Middle frontal gyrus (tissue), 1 donor: ENCODE results near the gene CYSLTR2.
"Not testable (repeated sequence)": the region's sequence is repeated elsewhere in the genome, so short reads cannot be mapped to it uniquely, and the experiment has no call there.

ENCODE experiments used
- DNase-seq: peaks from one replicate; pipeline ENCODE4 v3.0.0-alpha.2; 2015; ENCODE audit warnings: low spot score; ENCODE audit errors: extremely low spot score

The CYSLTR2 gene

DNA sequence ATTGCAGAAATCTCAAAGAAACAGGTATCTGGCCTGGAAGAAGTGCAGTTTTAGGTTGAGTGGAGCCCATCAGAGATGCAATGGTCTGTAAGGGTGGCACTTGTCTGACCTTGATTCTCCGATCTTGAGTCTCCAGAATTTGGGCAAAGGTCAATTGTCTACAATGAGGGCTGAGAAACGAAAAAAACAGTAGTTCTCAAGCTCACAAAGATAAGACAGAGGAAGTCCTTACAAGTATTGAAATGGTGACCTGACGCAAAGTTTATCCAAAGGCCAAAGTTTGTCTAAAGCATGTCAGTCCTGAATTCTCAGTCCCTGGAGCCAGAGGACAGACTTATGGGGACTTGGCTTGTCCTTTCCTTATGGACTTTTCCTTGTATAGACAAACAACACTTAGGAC lies 40.3 kb downstream of the CYSLTR2 start:
- no peak for DNase-seq

- no peak for DNase-seq
Measured at GRCh38 chr13:48695776-48696175, 42.0 kb downstream of the CYSLTR2 start.

DNA sequence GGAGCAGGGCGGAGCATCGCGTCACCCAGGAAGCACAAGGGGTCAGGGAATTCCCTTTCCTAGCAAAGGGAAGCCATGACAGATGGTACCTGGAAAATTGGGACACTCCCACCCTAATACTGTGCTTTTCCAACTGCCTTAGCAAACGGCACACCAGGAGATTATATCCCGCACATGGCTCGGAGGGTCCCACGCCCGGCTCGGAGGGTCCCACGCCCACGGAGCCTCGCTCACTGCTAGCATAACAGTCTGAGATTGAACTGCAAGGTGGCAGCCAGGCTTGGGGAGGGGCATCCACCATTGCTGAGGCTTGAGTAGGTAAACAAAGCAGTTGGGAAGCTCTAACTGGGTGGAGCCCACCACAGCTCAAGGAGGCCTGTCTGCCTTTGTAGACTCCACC lies 42.9 kb downstream of the CYSLTR2 start:
- DNase-seq: not testable (repeated sequence)

DNA sequence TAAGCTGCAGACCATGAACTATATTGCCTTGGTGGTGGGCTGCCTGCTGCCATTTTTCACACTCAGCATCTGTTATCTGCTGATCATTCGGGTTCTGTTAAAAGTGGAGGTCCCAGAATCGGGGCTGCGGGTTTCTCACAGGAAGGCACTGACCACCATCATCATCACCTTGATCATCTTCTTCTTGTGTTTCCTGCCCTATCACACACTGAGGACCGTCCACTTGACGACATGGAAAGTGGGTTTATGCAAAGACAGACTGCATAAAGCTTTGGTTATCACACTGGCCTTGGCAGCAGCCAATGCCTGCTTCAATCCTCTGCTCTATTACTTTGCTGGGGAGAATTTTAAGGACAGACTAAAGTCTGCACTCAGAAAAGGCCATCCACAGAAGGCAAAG lies 53.7 kb downstream of the CYSLTR2 start:
- no peak for DNase-seq

DNA sequence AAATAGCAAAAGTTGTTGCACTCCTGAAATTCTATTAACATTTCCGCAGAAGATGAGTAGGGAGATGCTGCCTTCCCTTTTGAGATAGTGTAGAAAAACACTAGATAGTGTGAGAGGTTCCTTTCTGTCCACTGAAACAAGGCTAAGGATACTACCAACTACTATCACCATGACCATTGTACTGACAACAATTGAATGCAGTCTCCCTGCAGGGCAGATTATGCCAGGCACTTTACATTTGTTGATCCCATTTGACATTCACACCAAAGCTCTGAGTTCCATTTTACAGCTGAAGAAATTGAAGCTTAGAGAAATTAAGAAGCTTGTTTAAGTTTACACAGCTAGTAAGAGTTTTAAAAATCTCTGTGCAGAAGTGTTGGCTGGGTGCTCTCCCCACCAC lies 55.0 kb downstream of the CYSLTR2 start:
- no peak for DNase-seq

DNA sequence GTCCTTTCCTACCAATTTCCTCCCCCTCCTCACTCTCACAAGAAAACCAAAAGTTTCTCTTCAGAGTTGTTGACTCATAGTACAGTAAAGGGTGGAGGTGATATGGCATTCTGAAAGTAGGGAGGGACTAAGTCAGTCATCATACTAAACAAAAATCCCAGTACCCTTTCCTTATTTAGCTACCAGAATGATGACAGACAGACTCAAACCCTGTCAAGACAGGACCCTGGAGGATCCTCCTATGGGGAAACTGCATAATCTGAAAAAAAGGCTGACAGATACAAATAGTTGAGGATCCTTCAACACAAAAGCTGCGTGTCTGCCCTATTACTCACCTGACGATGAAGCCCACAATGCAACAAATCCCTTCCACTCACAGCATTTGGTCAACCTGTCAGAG lies 55.5 kb downstream of the CYSLTR2 start:
- DNase-seq: no peak

DNA sequence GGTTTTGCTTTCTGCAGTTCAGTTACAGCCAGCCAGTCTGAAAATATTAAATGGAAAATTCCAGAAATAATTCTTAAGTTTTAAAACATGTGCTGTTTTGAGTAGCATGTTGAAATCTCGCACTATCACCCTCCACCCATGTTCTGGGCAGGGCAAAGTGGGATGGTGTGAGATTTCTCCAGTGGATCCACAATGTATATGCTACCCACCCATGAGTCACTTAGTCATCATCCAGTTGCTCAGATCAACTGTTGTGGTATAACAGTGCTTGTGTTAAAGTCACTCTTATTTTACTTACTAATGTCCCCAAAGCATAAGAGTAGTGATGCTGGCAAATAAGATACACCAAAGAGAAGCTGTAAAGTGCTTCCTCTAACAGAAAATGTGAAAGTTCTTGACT lies 56.4 kb downstream of the CYSLTR2 start:
- no peak for DNase-seq

- no peak for DNase-seq
Measured at GRCh38 chr13:48712141-48712540, 58.4 kb downstream of the CYSLTR2 start.

GRCh38 chr13:48715977-48716376 lies 62.2 kb downstream of the CYSLTR2 start:
- DNase-seq: no peak

- DNase-seq: no peak
Measured at GRCh38 chr13:48720621-48721020, 66.9 kb downstream of the CYSLTR2 start.

- DNase-seq: no peak
Measured at GRCh38 chr13:48723168-48723567, 69.4 kb downstream of the CYSLTR2 start.

DNA sequence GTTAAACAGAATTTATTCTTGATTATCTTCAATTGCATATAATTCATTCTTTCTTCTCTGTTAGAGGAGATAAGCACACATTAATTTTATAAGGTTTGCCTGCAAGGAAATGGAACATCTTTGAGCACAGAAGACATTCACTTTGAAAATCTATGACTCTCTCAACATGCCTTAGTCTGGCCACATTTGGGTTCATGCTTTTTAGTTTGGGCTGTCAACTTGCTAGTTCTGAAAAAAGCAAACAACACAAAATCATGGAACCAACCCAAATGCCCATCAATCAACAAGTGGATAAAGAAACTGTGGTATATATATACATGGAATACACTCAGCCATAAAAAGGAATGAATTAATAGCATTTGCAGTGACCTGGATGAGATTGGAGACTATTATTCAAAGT lies 71.5 kb downstream of the CYSLTR2 start:
- DNase-seq: no peak

DNA sequence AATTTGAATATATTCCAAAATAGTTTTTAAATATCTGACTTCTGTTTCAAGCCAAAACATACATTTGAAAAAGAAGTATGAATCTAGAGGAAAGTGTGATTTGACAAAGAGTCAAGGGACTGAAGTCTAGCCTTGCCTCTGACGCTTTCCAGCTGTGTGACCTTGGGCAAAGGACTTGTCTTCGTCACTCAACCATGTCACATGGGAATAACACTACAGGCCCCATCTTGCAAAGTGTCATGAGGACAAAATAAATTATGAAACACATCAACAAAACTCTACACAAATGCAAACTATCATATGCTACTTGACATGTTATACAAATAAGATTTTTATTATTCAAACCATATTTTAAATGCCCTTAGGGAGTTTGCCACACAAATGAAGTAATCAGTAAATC lies 73.0 kb downstream of the CYSLTR2 start:
- no peak for DNase-seq

GRCh38 chr13:48727241-48728011 lies 73.7 kb downstream of the CYSLTR2 start:
- no peak for DNase-seq

DNA sequence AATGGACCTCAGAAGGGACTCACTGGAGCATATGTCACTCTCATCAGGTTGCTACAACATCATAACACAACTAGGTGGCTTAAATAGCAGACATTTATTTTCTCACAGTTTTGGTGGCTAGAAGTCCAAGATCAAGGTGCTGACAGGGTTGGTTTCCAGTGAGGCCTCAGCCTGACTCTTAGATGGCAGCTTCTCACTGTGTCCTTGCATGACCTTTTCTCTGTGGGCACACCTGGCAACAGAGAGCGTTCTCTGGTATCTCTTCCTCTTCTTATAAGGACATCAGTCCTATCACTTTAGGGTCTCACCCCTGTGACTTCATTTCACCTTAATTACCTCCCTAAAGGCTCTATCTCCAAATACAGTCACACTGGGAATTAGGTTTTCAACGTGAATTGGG lies 74.5 kb downstream of the CYSLTR2 start:
- DNase-seq: no peak

DNA sequence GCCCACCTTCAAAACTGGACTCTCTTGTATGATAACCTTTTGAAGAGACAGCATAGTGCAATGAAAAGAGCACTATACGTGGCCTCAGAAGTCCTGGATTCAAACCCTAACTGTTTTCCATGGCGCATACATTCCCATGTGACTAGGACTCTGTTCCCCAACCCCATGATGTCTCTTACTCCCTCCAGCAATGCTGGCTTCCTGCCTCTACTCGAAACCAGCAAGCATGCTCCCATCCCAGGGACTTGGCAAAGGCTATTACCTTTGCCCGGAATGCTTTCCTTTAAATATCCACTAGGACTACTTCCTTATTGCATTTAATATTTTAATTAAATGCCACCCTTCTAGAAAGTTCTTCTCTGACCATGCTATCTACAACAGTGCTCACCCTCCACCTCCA lies 75.1 kb downstream of the CYSLTR2 start:
- DNase-seq: no peak

DNA sequence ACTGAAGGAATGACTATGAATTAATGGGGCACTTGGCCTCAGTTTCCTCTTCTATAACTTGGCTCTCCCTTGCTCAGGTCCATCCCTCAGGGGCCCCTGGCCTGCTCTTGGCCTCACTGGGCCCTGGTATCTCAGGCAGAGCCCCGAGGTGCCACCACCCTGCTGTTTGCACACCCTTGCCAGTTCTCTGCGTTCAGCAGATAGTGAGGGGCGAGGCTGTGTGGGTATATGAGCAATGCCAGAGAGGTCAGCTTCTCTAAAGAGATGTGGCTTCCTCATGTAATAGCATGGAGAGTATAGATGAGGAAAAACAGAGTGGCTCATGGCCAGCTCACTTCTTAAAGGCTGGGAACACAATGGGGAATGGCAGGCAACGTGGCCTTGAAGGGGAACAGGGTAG lies 76.1 kb downstream of the CYSLTR2 start:
- DNase-seq: no peak

DNA sequence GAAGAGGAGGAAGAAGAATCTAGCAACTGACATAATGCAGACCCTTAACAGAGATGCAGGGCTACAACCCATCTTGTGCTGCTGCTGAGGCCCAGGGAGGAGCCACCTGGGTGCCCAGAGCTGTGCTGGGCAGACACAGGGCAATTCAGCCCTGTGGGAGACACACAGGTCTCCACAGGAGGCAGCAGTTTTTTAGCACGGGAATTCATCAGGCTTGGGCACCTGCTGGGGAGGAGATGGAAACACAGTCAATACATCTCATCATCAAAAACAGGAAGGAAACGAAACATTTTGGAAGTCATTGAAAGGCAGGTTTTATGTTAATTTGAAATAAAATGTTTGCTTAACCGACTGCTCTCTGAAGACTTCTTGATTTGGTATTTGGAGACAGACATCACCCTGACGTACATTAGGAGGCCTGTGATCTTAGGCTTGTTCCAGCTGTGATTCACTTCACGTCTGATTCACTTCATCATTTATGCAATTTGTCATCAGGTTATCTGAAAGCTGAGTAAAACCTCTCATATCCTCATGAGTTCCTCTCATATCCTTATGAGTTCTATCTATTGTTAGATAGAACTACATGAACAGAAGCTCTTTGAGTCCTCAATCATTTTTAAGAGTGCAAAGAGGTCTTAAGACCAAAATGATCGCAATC lies 77.4 kb downstream of the CYSLTR2 start:
- DNase-seq: no peak

DNA sequence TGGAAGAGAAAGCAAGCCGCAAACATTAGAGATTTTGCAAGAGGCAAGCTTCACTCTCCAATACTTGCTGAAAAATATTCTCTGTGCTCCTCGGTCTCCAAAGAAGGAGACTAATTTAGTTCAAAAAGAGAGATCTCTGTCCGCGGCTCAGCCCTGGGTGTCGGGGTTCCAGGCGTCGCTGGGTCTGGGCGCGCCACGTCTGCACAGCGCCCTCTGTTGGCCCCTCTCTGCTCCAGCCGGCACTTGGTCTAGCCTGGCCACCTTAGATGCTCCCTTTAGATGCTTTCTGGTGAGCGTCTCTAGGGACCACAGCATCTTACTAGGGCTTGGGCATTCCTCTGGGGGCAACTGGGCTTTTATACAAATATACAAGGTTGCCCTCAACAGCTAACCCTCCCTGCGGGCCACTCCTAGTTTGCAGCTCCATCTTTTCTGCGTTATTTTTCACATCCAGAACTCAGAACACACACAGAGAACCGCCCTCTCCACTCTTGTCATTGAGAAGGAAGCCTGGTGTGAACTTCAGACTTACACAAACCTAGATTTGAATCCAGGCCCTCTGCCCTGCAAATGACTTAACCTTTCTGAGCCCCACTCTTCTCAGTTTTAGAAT lies 78.3 kb downstream of the CYSLTR2 start:
- DNase-seq: no peak

DNA sequence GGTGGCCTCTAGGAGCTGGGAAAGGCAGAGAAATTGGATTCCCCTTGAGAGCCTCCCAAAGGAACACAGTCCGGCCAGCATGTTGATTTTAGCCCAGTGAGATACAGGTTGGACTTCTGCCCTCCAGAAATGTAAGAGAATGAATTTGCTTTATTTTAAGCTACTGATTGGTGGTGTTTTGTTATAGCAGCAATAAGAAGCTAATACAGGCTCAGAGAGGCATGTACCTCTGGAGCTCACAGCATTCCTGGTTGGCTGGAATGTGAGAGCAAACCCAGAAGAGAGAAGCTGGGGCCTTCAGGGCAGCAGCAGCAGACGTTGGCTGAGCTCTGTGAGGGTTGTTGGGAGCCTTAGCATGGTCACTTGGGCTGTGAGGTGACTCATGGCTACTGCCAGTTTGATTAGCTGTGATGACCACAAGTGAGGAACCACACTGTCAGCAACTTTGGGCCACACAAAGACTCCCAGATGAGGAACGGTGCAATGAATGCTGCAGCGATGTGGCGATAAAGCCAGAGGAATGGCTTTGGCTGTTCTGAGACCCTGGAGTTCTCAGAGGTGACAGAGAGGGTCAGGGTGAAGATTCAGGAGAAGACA lies 80.1 kb downstream of the CYSLTR2 start:
- DNase-seq: no peak

- DNase-seq: no peak
Measured at GRCh38 chr13:48735571-48735970, 81.8 kb downstream of the CYSLTR2 start.

- no peak for DNase-seq
Measured at GRCh38 chr13:48737689-48738088, 84.0 kb downstream of the CYSLTR2 start.
